Naive B cell (primary cell): ENCODE results near the gene CDK13. TPM values are rescaled to one million over a fixed set of nuclear protein-coding genes. Genes with fewer than 3 reads are reported as not detected.
"Not testable (repeated sequence)": the region's sequence is repeated elsewhere in the genome, so short reads cannot be mapped to it uniquely, and the experiment has no call there.

Experiments
- ATAC-seq, 2 donors: fragments of 150-1000 bp; cut with Tn5 transposase; 2 replicates each; pipeline ENCODE4 v1.10.0; 2021; ENCODE audit warnings: low read depth in 2 of 2, mild to moderate bottlenecking in 2 of 2, moderate library complexity in 2 of 2
- DNase-seq: peaks from one replicate; pipeline ENCODE4 v3.0.0; 2022
- H3K27ac Mint-ChIP-seq, 6 donors: one replicate each; pipeline ENCODE4 v1.8.0; 2020 to 2022; ENCODE audit warnings: mild to moderate bottlenecking in 6 of 6, mixed read lengths in 6 of 6, moderate library complexity in 5 of 6, inconsistent platforms in 2 of 6
- H3K27me3 Mint-ChIP-seq, 3 donors: one replicate each; pipeline ENCODE4 v1.8.0; 2021 to 2022; ENCODE audit warnings: mixed read lengths in 3 of 3, mild to moderate bottlenecking in 1 of 3
- H3K36me3 Mint-ChIP-seq, 2 donors: one replicate each; pipeline ENCODE4 v1.8.0; 2020 to 2022; ENCODE audit warnings: mixed read lengths in 2 of 2, inconsistent platforms in 1 of 2, mild to moderate bottlenecking in 1 of 2
- H3K4me1 Mint-ChIP-seq, 3 donors: one replicate each; pipeline ENCODE4 v1.8.0; 2020 to 2022; ENCODE audit warnings: mixed read lengths in 3 of 3, inconsistent platforms in 1 of 3, mild to moderate bottlenecking in 1 of 3, moderate library complexity in 1 of 3
- H3K4me3 Mint-ChIP-seq, 8 donors: one replicate each; pipeline ENCODE4 v1.8.0; 2020 to 2022; ENCODE audit warnings: mild to moderate bottlenecking in 8 of 8, mixed read lengths in 8 of 8, moderate library complexity in 8 of 8, inconsistent platforms in 2 of 8
- H3K9me3 Mint-ChIP-seq, 7 donors: one replicate each; pipeline ENCODE4 v1.8.0; 2020 to 2022; ENCODE audit warnings: mixed read lengths in 7 of 7, mild to moderate bottlenecking in 5 of 7, inconsistent platforms in 2 of 7, moderate library complexity in 1 of 7
- polyA plus RNA-seq, 6 donors: library from polyadenylated mRNA; unstranded; fragments of 300-500 nt; fragmentation: Illumina TruSeq; gene quantifications; one replicate each; pipeline ENCODE4 v1.2.3, GENCODE V29; 2021; ENCODE audit warnings: low read depth in 6 of 6

Gene CDK13
- polyA plus RNA-seq, 6 donors from 2014 or later: 21.1 to 148 (median 56.2) TPM

DNA sequence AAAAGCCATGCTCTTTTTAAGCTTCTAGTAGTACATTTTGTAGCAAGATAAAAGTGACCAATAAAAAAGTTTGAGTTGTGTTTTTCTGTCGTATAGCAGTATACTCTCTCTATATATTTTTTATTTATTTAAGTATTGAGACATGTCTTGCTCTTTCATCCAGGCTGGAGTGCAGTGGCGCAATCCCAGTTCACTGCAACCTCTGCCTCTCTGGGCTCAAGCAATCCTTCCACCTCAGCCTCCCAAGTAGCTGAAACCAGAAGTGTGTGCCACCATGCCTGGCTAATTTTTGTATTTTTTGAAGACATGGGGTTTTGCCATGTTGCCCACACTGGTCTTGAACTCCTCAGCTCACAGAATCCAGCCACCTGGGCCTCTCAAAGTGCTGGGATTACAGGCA, 187.5 kb downstream of the CDK13 start:
- no peak for DNase-seq
- Mint-ChIP-seq H3K4me3 (peak overlapping the region in 1 of 8 donors; percentile 74), H3K27me3 (peaks cover 8 to 16% (median 11%) of the 10 kb centered on the region in 3 donors), H3K9me3 (peaks cover 0 to 11% (median 2%) of the 10 kb centered on the region in 7 donors), H3K36me3 (no peaks in the 10 kb centered on the region), H3K27ac (no peak overlapping the region), H3K4me1 (peaks cover 6 to 16% (median 9%) of the 10 kb centered on the region in 3 donors)
- no peak for ATAC-seq

DNA sequence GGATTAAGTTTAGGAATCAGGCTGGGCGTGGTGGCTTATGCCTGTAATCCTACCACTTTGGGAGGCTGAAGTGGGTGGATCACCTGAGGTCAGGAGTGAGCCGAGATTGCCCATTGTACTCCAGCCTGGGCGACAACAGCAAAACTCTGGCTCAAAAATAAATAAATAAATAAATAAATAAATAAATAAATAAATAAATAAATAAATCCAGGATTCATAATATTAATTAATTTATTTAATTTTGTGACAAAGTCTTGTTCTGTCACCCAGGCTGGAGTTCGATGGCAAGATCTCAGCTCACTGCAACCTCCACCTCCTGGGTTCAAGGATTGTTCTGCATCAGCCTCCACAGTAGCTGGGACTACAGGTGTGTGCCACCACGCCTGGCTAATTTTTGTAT, 188.9 kb downstream of the CDK13 start:
- ATAC-seq (no peak), DNase-seq (no peak)
- Mint-ChIP-seq H3K36me3 (no peaks in the 10 kb centered on the region), H3K9me3 (peaks cover 0 to 11% (median 2%) of the 10 kb centered on the region in 7 donors), H3K4me1 (peaks cover 0 to 6% (median 6%) of the 10 kb centered on the region in 3 donors), H3K27ac (no peak overlapping the region), H3K27me3 (peaks cover 17 to 25% (median 18%) of the 10 kb centered on the region in 3 donors), H3K4me3 (no peak overlapping the region)

DNA sequence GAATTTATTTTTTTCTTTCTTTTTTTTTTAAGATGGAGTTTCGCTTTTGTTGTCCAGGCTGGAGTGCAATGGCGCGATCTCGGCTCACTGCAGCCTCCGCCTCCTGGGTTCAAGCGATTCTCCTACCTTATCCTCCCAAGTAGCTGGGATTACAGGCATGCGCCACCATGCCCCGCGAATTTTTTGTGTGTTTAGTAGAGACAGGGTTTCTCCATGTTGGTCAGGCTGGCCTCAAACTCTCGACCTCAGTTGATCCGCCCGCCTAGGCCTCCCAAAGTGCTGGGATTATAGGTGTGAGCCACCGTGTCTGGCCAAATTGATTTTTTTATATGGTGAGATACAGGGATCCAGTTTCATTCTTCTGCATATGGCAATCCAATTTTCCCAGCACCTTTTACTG, 189.8 kb downstream of the CDK13 start:
- Mint-ChIP-seq H3K4me3 (peak overlapping the region in 1 of 8 donors; percentile 20), H3K9me3 (peaks cover 0 to 11% (median 2%) of the 10 kb centered on the region in 7 donors), H3K27me3 (peaks cover 18 to 30% (median 21%) of the 10 kb centered on the region in 3 donors)
- H3K27ac Mint-ChIP-seq, H3K4me1 Mint-ChIP-seq, ATAC-seq, DNase-seq, H3K36me3 Mint-ChIP-seq: not testable (repeated sequence)

DNA sequence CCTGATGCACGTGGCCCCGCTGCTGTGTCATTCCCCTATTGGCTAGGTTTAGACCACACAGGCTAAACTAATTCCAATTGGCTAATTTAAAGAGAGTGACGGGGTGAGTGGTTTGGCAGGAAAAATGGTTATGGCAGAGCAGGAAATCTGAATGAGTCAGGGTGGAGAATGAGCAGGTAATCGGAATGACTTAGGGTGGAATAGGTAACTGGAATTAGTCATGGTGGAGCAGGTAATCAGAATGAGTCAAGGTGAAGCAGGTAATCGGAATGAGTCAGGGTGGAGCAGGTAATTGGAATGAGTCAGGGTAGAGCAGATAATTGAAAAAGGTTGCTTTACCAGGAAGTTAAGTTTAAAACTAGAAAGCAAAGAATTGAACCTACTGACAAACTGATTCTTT, 191.9 kb downstream of the CDK13 start:
- not testable (repeated sequence) for H3K4me3 Mint-ChIP-seq, H3K4me1 Mint-ChIP-seq, H3K27ac Mint-ChIP-seq, DNase-seq, ATAC-seq, H3K36me3 Mint-ChIP-seq
- Mint-ChIP-seq H3K27me3 (peaks cover 21 to 25% (median 21%) of the 10 kb centered on the region in 3 donors), H3K9me3 (peaks cover 0 to 11% (median 3%) of the 10 kb centered on the region in 7 donors)

DNA sequence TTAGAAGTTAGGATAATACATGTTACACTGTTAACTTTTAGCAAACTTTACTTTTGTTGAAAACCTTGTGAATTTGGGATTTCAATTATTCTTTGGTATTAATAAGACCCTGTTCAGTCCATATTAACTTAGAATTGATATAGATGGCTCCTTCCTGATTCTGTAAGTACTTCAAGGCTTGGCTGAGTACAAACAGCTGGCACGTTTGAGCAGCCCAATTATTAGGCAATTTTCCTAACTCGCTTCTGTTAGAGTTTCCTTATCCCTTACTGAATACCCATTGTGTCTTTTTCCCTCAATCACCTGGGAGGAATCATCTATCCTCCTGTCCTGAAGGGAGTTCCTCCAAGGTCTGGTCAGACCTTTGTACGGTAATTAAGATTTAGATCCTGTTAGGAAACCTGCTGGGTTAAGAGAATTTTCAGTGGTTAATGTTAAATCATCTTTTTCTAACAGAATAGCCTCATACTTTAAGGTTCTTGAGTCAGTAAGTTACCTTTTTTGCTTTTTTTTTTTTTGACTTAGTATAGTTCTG, 195.6 kb downstream of the CDK13 start:
- not testable (repeated sequence) for DNase-seq, ATAC-seq, H3K4me3 Mint-ChIP-seq, H3K27ac Mint-ChIP-seq, H3K4me1 Mint-ChIP-seq, H3K9me3 Mint-ChIP-seq
- H3K36me3 Mint-ChIP-seq: peaks cover 0 to 16% of the 10 kb centered on the region in 2 donors
- H3K27me3 Mint-ChIP-seq: peaks cover 25 to 41% (median 33%) of the 10 kb centered on the region in 3 donors

DNA sequence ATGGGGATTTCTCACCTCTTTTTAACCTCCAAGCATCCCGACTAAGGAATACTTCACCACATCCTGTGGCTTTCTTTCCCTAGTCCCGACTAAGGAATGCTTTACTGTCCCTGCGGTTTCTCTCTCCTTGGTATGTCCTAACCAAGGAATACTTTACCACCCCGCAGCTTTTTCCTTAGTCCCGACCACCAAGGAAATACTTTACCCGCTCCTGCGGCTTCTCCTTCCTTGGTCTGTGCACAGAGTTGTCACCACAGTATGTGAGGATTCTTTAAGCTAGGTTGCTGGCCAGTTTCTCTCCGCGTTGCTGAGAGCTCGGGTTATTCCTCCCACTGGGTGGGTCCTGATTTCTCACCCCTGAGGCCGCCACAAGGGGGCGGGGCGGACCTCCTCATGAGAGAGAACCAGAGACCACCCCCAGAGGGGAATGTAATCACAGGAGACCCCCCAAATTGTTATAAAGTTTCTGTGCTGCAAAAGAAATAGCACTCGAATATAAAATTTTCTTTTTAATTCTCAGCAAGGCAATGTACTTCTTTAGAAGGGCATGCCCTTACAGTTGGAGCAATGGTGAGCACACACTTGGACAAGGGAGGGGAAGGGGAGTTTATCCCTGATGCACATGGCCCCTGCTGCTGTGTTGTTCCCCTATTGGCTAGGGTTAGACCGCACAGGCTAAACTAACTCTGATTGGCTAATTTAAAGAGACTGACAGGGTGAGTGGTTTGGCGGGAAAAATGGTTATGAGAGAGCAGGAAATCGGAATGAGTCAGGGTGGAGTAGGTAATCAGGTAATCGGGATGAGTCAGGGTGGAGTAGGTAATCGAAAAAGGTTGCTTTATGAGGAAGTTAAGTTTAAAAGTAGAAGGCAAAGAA, 197.6 kb downstream of the CDK13 start:
- H3K4me1 Mint-ChIP-seq: no peaks in the 10 kb centered on the region

GRCh38 chr7:40148247-40148580, 198.2 kb downstream of the CDK13 start:
- Mint-ChIP-seq H3K36me3 (peaks cover 0 to 16% of the 10 kb centered on the region in 2 donors), H3K27me3 (peaks cover 18 to 36% (median 34%) of the 10 kb centered on the region in 3 donors)
- not testable (repeated sequence) for H3K27ac Mint-ChIP-seq, H3K9me3 Mint-ChIP-seq, H3K4me1 Mint-ChIP-seq, ATAC-seq, H3K4me3 Mint-ChIP-seq, DNase-seq

More for the DNA sequence above, 197.6 kb downstream of the CDK13 start:
- H3K27ac Mint-ChIP-seq: no peak overlapping the region
- ATAC-seq (no peak), DNase-seq (no peak)
- H3K36me3 Mint-ChIP-seq: peaks cover 0 to 16% of the 10 kb centered on the region in 2 donors
- H3K27me3 Mint-ChIP-seq: peaks cover 22 to 37% (median 30%) of the 10 kb centered on the region in 3 donors
- no peak overlapping the region for H3K4me3 Mint-ChIP-seq
- peaks cover 0 to 5% (median 2%) of the 10 kb centered on the region in 7 donors for H3K9me3 Mint-ChIP-seq

DNA sequence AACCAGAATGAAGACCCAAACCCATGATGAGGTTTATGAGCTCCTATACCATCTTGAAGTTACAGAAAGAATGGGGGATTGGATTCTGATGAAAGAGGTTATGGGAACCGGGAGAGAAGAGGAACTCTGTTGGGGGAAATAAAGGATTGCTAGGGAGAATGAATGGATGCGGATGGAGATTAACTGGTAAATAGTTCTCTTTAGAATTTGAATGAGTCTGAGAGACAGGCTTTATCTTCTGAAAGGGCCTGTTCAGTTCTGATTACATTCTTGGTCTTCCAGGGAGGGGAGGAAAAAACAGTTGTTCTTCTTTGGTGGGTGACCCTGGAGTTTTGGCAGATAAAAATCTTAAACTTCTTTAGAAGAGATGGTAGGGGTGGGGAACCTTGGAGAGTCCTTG, 198.6 kb downstream of the CDK13 start:
- Mint-ChIP-seq H3K4me1 (no peaks in the 10 kb centered on the region), H3K4me3 (no peak overlapping the region), H3K27ac (no peak overlapping the region), H3K9me3 (peaks cover 0 to 5% (median 2%) of the 10 kb centered on the region in 7 donors), H3K36me3 (peaks cover 0 to 16% of the 10 kb centered on the region in 2 donors), H3K27me3 (peaks cover 15 to 34% (median 31%) of the 10 kb centered on the region in 3 donors)
- DNase-seq (no peak), ATAC-seq (no peak)

Other genes starting within 250 kb of the CDK13 start
- gene MPLKIP, start 184.4 kb downstream of the CDK13 start, polyA plus RNA-seq: 100 to 1,000 TPM in 1 of 6 donors, 10 to 100 TPM in 5; 69.6 to 105 (median 89.2) TPM
- gene SUGCT, start 184.7 kb downstream of the CDK13 start, polyA plus RNA-seq: 10 to 100 TPM in 1 of 6 donors, 1 to 10 TPM in 5; 4.1 to 11.4 (median 9.0) TPM